Kidney (tissue), 14 donors: ENCODE results near the gene RIT2. TPM values are rescaled to one million over a fixed set of nuclear protein-coding genes. Genes with fewer than 3 reads are reported as not detected.

ENCODE experiments used
- DNase-seq, 5 donors: peaks; one replicate each; pipeline ENCODE4 v3.0.0-alpha.2; 2013 to 2020
- FAIRE-seq: peaks from 2 replicates; lab custom pipeline; 2012; peaks lifted over from hg19 to GRCh38; lab: Jason Lieb, UNC
- H3K27ac ChIP-seq, 2 donors: one replicate each; pipeline ENCODE4 v1.7.0; 2013; ENCODE audit warnings: low read depth in 2 of 2, low read length in 2 of 2, inconsistent platforms in 1 of 2
- H3K27me3 ChIP-seq: one replicate; pipeline ENCODE4 v1.7.1; 2013; ENCODE audit warnings: low read length, inconsistent platforms; ENCODE audit not compliant: control insufficient read depth, insufficient read depth
- H3K36me3 ChIP-seq, 3 donors: one replicate each; pipeline versions ENCODE4 v1.7.0 to v1.7.1; 2013; ENCODE audit warnings: low read length in 3 of 3, control low read depth in 1 of 3, inconsistent platforms in 1 of 3; ENCODE audit not compliant: insufficient read depth in 3 of 3, control insufficient read depth in 2 of 3
- H3K4me1 ChIP-seq, 3 donors: one replicate each; pipeline versions ENCODE4 v1.7.0 to v1.7.1; 2013; ENCODE audit warnings: low read length in 3 of 3, inconsistent platforms in 1 of 3, low read depth in 1 of 3; ENCODE audit not compliant: control insufficient read depth in 2 of 3, insufficient read depth in 2 of 3
- H3K4me3 ChIP-seq, 3 donors: one replicate each; pipeline versions ENCODE4 v1.7.0 to v1.8.1; 2013; ENCODE audit warnings: low read length in 3 of 3, control low read depth in 1 of 3, inconsistent platforms in 1 of 3
- H3K9ac ChIP-seq, 3 donors: one replicate each; pipeline versions ENCODE4 v1.7.0 to v1.7.1; 2013; ENCODE audit warnings: low read length in 3 of 3, control low read depth in 1 of 3, inconsistent platforms in 1 of 3
- H3K9me3 ChIP-seq, 3 donors: one replicate each; pipeline versions ENCODE4 v1.7.0 to v1.7.1; 2013; ENCODE audit warnings: low read length in 3 of 3, control low read depth in 1 of 3, inconsistent platforms in 1 of 3; ENCODE audit not compliant: control insufficient read depth in 2 of 3, insufficient read depth in 1 of 3
- CTCF ChIP-seq: IDR thresholded peaks from 3 replicates; pipeline ENCODE4 v1.5.1; 2012; ENCODE audit warnings: mild to moderate bottlenecking, moderate library complexity, borderline replicate concordance; ENCODE audit not compliant: insufficient read depth; ENCODE audit errors: extremely low read depth
- intact Hi-C: fragments of 100-400 bp; cut with DNase I; formaldehyde crosslinking; loops from one replicate; pipeline ENCODE4 v1.11.1; 2022
- polyA plus RNA-seq: library from polyadenylated mRNA; stranded (reverse); fragments of 350-450 nt; fragmentation: Illumina TruSeq; extraction: RNeasy Lipid Tissue Mini Kit (QIAGEN cat#74804); gene quantifications from one replicate; pipeline ENCODE4 v1.2.3, GENCODE V29; 2014; ENCODE audit warnings: low read depth, low replicate concordance; ENCODE audit not compliant: insufficient read depth
- total RNA-seq: library from RNA; stranded (reverse); fragmentation: NEBNext Ultra II Directional; extraction: Animal tissue kit (Norgen Biotek cat#: 25700); gene quantifications from one replicate; pipeline ENCODE4 v1.2.1, GENCODE V29; 2021
- donor health status: control.
- donor health status: control.
- donor health status: control.
- donor health status: control.
- donor health status: control.
- donor health status: DM: yes; HTN: yes; CAD: no.
- donor health status: Normal renal cell carcinoma (clear cell type).

Gene RIT2
- total and polyA plus RNA-seq, 2 donors from 2014 or later, result not detected

- Histone ChIP-seq H3K27ac (no peak overlapping the region), H3K27me3 (no peaks in the 10 kb centered on the region), H3K4me3 (no peak overlapping the region), H3K36me3 (no peaks in the 10 kb centered on the region), H3K9me3 (no peaks in the 10 kb centered on the region), H3K9ac (no peak overlapping the region), H3K4me1 (no peaks in the 10 kb centered on the region)
- no peak for TF ChIP-seq CTCF
- FAIRE-seq, result no peak
- DNase-seq, result no peak
- intact Hi-C loops, result no loop called here
These were observed 160.6 kb downstream of the RIT2 start for GRCh38 chr18:42954887-42955286.

GRCh38 chr18:42953306-42953705, 162.2 kb downstream of the RIT2 start:
- H3K9me3 ChIP-seq, result no peaks in the 10 kb centered on the region
- no peak for TF ChIP-seq CTCF

GRCh38 chr18:42950732-42951131, 164.8 kb downstream of the RIT2 start:
- TF ChIP-seq CTCF, result no peak
- intact Hi-C loops, result no loop called here
- no peak overlapping the region for H3K27ac ChIP-seq
- H3K4me3 ChIP-seq, result no peak overlapping the region
- no peaks in the 10 kb centered on the region for H3K9me3 ChIP-seq
- no peak overlapping the region for H3K9ac ChIP-seq
- H3K4me1 ChIP-seq, result no peaks in the 10 kb centered on the region
- FAIRE-seq (no peak), DNase-seq (no peak)
- no peaks in the 10 kb centered on the region for H3K27me3 ChIP-seq
- no peaks in the 10 kb centered on the region for H3K36me3 ChIP-seq

More at GRCh38 chr18:42953306-42953705, 162.2 kb downstream of the RIT2 start:
- no peak for FAIRE-seq
- no peak overlapping the region for H3K9ac ChIP-seq
- intact Hi-C loops, result no loop called here
- no peaks in the 10 kb centered on the region for H3K36me3 ChIP-seq
- H3K4me3 ChIP-seq, result no peak overlapping the region
- H3K4me1 ChIP-seq, result no peaks in the 10 kb centered on the region
- H3K27ac ChIP-seq, result no peak overlapping the region
- DNase-seq, result no peak
- no peaks in the 10 kb centered on the region for H3K27me3 ChIP-seq

- no peaks in the 10 kb centered on the region for H3K27me3 ChIP-seq
- no peak overlapping the region for H3K27ac ChIP-seq
- no peak for FAIRE-seq
- H3K4me1 ChIP-seq, result no peaks in the 10 kb centered on the region
- H3K36me3 ChIP-seq, result no peaks in the 10 kb centered on the region
- no peak overlapping the region for H3K9ac ChIP-seq
- no peaks in the 10 kb centered on the region for H3K9me3 ChIP-seq
- DNase-seq, result no peak
- H3K4me3 ChIP-seq, result no peak overlapping the region
- intact Hi-C loops, result no loop called here
- TF ChIP-seq CTCF, result no peak
These were observed 166.7 kb downstream of the RIT2 start for GRCh38 chr18:42948831-42949230.
